Left colon (tissue), 2 donors: ENCODE data around the gene NRG2. TPM values are rescaled to one million over a fixed set of nuclear protein-coding genes. Genes with fewer than 3 reads are reported as not detected.

ENCODE experiments used
- ATAC-seq: fragments of 200-7000 bp; cut with Tn5 transposase; one replicate; pipeline ENCODE4 v1.9.1; 2020; ENCODE audit warnings: mild to moderate bottlenecking, moderate library complexity
- DNase-seq, 2 donors: peaks; one replicate each; pipeline ENCODE4 v3.0.0-alpha.2; 2020
- intact Hi-C, 2 donors: fragments of 100-400 bp; cut with DNase I in 1 of 2; cut with micrococcal nuclease in 1 of 2; formaldehyde crosslinking; loops; one replicate each; pipeline versions ENCODE4 v1.11.2 to v1.14.0; 2022; cut with DNase I, micrococcal nuclease
- total RNA-seq, 2 donors: library from RNA; stranded (reverse); fragmentation: NEBNext Ultra II Directional; extraction: Animal tissue kit (Norgen Biotek cat#: 25700); gene quantifications; one replicate each; pipeline ENCODE4 v1.2.1, GENCODE V29; 2021
- donor health status: DM: no; HTN: no; CAD: no.
- donor health status: DM: yes; HTN: yes; CAD: no.

The NRG2 gene
- total RNA-seq, 2 donors from 2014 or later, result 0.06 to 1.1 TPM

DNA sequence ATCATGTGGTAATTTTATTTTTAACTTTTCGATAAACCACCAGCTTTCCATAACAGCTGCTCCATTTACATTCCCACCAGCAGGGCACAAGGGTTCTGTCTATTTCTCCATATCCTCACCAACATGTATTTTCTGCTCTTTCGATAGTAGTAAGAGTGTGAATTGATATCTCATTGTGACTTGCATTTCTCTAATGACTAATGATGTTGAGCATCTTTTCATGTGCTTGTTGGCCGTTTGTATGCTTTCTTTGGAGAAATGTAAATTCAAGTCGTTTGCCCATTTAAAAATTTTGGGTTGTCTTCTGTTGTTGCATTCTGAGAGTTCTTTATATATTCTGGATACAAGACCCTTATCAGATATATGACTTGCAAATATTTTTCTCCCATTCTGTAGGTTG lies 201.6 kb downstream of the NRG2 start:
- DNase-seq (no peak), ATAC-seq (no peak)
- intact Hi-C loops, result no loop called here

DNA sequence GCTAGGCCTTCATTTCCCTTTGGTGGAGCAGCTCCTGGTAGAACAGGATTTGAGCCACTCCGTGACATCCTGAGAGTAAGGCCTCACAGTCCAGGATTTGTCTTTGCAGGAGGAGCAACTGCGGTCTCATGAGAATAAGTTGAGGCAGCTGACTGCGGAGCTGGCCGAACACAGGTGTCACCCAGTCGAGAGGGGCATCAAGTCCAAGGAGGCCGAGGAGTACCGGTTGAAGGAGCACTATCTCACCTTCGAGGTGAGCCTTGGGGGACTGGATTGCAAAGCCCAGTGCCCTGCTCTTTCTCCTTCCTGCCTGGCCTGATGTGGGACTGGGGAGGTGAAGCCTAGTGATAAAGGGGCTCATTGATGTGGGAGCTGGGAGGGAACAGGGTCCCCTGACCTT lies 203.2 kb downstream of the NRG2 start:
- ATAC-seq (no peak), DNase-seq (no peak)
- intact Hi-C loops, result no loop called here

DNA sequence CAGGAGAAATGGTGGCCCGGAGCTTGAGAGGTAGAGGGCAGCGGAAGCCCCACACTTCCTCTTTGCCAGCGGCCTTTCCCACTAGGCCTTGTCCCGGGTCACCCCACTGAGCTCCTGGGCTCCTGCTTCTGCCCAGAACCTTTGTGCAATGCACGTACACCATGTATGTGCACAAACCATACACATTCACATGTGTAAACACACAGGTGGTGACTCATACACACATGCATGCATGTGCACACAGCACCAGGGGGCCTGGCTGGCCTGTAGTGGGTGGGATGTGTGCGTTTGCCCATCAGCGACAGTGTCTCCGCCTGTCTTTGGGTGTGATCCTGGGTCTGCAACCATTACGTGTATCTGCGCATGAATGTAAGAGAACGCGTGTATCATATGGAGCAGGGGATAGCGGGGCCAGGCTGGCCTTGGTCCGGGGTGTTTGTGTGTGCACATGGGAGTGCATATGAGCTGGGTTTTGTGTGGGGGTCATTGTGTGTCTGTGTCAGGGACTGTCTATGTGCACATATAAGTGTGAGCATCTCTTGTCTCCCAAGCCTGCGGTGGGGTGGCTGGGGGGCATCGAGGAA lies 203.8 kb downstream of the NRG2 start:
- intact Hi-C loops, result no loop called here
- ATAC-seq, result no peak
- no peak for DNase-seq

GRCh38 chr5:139838381-139839197 lies 204.5 kb downstream of the NRG2 start:
- intact Hi-C loops, result no loop called here
- no peak for ATAC-seq
- DNase-seq, result no peak

DNA sequence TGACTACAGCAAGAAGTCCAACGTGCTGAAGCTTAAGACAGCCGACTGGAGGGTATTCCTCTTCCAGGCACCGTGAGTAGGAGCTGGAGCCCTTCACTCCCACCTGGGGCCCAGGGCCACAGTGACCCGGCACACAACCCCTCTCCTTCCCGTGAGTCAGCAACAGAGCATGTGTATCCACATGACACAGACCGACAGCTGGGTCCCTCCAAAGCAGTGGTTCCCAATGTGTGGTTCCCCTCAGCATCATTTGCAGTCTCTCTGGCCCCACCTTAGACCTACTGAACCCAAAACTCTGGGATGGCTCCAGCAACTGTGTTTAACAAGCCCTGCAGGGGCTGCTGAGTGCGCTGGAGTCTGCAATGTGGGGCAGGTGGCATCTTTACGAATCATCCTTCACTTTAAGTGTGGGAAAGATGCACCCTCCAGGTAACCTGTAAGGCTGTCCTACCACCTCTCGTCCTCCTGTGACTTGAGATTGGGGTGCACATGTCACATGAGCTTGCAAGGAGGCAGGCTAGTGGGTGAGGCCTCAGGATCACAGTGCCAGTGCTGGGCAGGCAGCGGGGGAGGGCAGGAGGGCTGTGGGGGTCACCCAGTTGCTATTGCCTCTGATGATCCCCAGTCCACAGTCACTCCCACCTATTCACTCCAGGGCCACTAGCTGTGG lies 205.3 kb downstream of the NRG2 start:
- intact Hi-C loops, result no loop called here
- DNase-seq, result no peak

DNA sequence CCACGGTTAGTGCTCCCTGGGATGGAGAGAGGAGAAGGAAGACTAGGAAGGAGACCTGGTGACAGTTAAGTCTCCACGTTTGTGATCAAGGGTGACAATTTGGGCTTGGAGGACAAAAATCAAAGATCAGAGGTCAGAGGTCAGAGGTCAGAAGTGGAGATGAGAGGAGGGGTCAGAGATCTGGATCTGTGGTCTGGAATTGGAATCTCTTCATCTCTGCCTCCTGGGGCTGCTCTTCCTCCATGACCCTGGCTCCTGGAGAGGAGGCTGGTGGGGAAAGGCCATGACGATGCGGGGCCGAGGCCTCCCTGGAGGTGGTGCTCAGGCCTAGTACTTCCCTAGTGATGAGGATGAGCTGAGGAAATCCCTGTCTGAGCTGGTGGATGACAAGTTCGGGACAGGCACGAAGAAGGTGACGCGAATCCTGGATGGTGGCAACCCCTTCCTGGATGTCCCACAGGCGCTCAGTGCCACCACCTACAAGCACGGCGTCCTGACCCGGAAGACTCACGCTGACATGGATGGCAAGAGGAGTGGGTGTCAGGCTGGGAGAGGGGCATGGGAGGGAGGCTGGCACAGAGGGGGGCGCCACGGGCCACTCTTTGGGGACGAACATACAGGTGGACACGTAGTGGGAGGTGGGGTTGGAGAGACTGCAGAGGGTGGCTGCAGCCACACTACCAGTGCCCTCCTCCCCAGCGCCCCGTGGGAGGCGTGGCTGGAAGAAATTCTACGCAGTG lies 206.5 kb downstream of the NRG2 start:
- intact Hi-C loops, result no loop called here
- no peak for ATAC-seq
- no peak for DNase-seq

More for the DNA sequence above, 205.3 kb downstream of the NRG2 start:
- ATAC-seq, result no peak

- ATAC-seq (no peak), DNase-seq (no peak)
- intact Hi-C loops, result no loop called here
These were observed 207.4 kb downstream of the NRG2 start for GRCh38 chr5:139835656-139836055.

- no peak for ATAC-seq
- DNase-seq, result no peak
These were observed 209.6 kb downstream of the NRG2 start for GRCh38 chr5:139833525-139833924.

DNA sequence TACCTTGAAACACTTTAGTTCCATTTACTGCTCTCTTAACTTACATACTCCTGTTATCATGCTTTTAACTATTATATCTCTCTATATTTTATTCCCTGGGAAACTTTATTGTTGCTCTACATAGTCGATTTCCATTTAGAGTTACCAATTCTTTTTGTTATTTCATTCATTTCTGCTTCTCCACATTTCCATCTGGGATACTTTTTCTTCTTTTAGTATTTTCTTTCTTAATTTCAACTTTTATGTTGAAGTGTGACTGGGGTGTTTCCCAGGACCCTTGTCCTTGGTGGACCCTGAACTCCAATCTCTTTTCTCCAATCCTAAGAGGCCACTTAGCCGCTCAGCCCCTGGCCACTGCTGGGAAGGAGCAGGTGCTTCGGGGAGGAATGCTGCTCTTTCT lies 211.5 kb downstream of the NRG2 start:
- no peak for ATAC-seq
- intact Hi-C loops, result no loop called here
- DNase-seq, result no peak

More at GRCh38 chr5:139833525-139833924, 209.6 kb downstream of the NRG2 start:
- intact Hi-C loops, result no loop called here

DNA sequence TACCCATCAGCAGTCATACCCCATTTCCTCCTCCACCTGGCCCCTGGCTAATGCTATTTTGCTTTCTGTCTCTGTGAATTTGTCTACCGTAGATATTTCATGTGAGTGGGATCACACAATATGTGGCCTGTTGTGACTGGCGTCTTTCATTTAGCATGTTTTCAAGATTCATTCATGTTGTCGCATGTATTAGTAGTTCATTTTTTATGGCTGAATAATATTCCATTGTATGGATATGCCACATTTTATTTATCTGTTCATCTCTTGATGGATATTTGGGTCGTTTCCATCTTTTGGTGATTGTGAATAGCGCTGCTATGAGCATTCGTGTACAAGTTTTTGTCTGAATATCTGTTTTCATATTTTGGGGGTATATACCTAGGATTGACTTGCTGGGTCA lies 213.6 kb downstream of the NRG2 start:
- intact Hi-C loops, result no loop called here
- DNase-seq, result no peak
- ATAC-seq, result no peak

GRCh38 chr5:139828207-139828895 lies 214.7 kb downstream of the NRG2 start:
- DNase-seq, result no peak
- no peak for ATAC-seq
- intact Hi-C loops, result no loop called here

DNA sequence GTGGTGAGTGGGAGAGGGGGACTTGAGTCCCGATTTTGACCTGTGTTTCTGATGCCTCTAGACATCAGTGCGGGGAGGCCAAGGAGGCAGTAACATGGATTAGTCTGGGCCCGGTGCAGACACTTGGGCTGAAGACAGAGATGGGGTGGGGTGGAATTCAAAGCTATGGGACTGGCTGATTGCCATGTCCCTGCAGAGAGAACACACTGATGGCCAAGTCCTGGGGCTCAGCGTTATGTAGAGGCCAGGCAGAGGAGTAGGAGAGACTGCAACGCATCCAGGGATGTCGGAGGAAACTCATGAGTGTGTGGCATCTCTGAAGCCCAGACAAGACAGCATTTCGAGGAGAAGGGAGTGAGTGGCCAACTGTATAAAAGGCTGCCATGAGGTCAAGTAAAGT lies 217.4 kb downstream of the NRG2 start:
- intact Hi-C loops, result no loop called here

GRCh38 chr5:139823757-139824355 lies 219.2 kb downstream of the NRG2 start:
- no peak for DNase-seq
- intact Hi-C loops, result no loop called here
- no peak for ATAC-seq

More for the DNA sequence above, 217.4 kb downstream of the NRG2 start:
- no peak for ATAC-seq
- DNase-seq, result no peak

- intact Hi-C loops, result no loop called here
- no peak for ATAC-seq
- no peak for DNase-seq
These were observed 220.3 kb downstream of the NRG2 start for GRCh38 chr5:139822553-139823425.

DNA sequence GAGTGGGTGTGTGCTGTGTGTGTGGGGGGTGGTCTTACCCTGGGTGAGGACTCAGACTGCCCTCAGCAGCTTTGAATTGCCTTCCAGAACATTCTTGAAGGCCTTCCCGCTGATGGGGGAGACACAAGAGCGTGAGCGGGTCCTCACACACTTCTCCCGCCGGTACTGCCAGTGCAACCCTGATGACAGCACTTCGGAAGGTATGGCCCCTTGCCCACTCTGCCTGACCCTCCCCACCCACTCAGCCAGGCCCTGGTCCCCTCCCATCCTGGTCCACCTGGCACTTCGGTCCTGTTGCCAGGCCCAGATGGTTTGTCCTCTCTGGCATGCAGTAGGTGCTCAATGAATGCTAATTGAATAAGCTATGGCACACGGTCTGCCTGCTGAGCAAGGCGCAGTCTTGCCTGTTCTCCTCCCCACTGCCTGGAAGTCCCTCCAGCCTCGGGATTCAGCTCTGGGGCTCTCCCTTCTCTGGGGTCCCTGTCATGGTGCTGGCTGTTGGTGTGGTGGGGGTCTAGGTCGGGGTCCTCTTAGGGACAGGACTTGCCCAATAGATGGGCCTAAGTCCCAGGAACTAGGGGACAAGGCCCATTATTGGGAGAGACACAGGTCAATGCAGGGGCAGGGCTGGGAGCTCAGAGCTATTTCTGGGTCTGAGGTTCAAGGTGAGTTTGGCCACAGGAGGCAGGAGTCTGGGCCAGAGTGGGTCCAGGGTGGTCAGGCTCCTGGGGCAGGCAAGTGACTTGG lies 221.1 kb downstream of the NRG2 start:
- ATAC-seq, result no peak
- no peak for DNase-seq
- intact Hi-C loops, result no loop called here

DNA sequence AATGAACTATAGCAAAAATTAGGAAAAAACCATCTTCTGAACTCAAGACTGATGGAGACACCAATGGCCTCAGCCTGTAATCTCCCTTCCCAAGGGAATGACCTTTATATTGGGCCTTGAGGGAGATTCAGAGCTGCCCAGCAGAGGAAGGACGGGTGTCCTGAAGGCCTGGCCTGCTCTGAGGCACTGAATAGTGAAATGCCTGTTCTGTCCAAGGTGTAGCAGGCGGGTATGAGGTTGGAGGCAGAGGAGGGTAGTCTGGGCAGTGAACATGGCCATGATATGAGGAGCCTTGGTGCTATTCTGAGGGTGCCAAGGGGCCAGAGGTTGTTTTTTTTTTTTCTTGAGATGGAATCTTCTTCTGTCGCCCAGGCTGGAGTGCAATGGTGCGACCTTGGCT lies 222.5 kb downstream of the NRG2 start:
- DNase-seq (no peak), ATAC-seq (no peak)
- intact Hi-C loops, result no loop called here

DNA sequence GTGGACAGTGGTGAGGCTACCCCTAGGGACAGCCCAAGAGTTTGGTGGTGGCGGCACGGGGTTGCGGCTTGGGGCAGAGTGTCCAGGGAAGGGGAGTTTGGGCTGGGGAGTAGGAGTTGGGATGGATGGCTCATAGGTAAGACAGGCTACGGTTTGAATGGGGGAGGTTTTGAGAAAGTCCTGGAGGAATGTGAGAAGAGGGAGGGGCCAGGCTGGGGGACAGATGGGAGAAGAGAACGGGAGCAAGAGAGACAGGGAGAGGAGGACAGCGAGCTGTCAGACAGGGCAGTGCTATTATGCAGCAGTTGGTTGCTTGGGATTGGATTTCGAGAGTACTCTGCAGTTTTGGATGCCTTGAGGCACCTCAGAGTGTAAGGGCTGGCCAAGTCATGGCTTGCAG lies 223.0 kb downstream of the NRG2 start:
- intact Hi-C loops, result no loop called here
- no peak for ATAC-seq
- no peak for DNase-seq
